ENCODE measurements around the gene ZNF660. TPM values are rescaled to one million over a fixed set of nuclear protein-coding genes. Genes with fewer than 3 reads are reported as not detected.

ZNF660 gene
- total RNA-seq, 4 donors from 2014 or later, result 2.8 to 9.2 (median 5.4) TPM

DNA sequence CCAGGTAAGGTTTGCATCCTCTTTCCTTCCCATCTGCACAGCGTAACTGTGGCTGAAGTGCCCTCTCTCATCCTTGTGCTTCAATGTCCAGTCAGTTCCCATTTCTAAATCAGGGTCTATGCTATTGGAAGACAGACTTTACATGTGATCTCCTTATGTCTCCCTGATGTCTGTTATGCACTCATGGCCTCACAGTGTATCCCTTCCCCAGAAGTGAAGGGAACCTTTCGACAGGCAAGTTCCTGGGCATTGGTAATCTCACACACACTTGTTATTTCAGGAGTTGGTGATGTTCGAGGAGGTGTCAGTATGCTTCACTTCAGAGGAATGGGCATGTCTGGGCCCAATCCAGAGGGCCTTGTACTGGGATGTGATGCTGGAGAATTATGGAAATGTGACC lies 47.4 kb downstream of the ZNF660 start:
- Histone ChIP-seq H3K4me1 (peaks cover 0 to 3% of the 10 kb centered on the region in 2 donors), H3K27me3 (no peaks in the 10 kb centered on the region), H3K27ac (no peak overlapping the region), H3K9me3 (no peaks in the 10 kb centered on the region), H3K4me3 (replicated peaks in 1 of 3) (no peak overlapping the region), H3K36me3 (peaks cover 25 to 38% of the 10 kb centered on the region in 2 donors)
- no peak for DNase-seq
- WGBS, 2 donors, result 97 to 98% methylated on average over 3 of the region's 3 CpGs
- no peak for TF ChIP-seq POLR2A (IDR thresholded peaks at IDR 0.05)
- TF ChIP-seq CTCF (IDR thresholded peaks at IDR 0.05), result no peak
- intact Hi-C loops (cut with DNase I), result no loop called here

DNA sequence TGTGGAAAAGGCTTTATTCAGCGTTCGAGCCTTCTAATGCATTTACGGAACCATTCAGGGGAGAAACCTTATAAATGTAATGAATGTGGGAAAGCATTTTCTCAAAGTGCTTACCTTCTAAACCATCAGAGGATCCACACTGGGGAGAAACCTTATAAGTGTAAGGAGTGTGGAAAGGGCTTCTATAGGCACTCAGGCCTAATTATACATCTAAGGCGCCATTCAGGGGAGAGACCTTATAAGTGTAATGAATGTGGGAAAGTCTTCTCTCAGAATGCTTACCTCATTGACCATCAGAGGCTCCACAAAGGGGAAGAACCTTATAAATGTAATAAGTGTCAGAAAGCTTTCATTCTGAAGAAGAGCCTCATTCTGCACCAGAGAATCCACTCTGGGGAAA lies 57.6 kb downstream of the ZNF660 start:
- Histone ChIP-seq H3K27ac (no peak overlapping the region), H3K4me3 (replicated peaks in 1 of 3) (no peak overlapping the region), H3K27me3 (no peaks in the 10 kb centered on the region), H3K9me3 (no peaks in the 10 kb centered on the region), H3K36me3 (peaks cover 31% of the 10 kb centered on the region in 2 donors), H3K4me1 (no peaks in the 10 kb centered on the region)
- no peak for DNase-seq
- intact Hi-C loops (cut with DNase I), result no loop called here
- WGBS, 2 donors, result 98% methylated on average over 4 of the region's 4 CpGs
- TF ChIP-seq POLR2A (IDR thresholded peaks at IDR 0.05) (no peak), CTCF (IDR thresholded peaks at IDR 0.05) (no peak)

DNA sequence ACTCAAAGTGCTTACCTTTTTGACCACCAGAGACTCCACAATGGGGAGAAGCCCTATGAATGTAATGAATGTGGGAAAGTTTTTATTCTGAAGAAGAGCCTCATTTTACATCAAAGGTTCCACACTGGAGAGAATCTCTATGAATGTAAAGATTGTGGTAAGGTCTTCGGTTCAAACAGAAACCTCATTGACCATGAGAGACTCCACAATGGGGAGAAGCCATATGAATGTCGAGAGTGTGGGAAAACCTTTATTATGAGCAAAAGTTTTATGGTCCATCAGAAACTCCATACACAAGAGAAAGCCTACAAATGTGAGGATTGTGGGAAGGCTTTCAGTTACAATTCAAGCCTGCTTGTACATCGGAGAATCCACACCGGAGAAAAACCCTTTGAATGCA lies 58.3 kb downstream of the ZNF660 start:
- H3K9me3 ChIP-seq, result no peaks in the 10 kb centered on the region
- no peaks in the 10 kb centered on the region for H3K4me1 ChIP-seq
- WGBS, 2 donors, result 96% methylated on average over 4 of the region's 4 CpGs
- TF ChIP-seq POLR2A (IDR thresholded peaks at IDR 0.05) (no peak), CTCF (IDR thresholded peaks at IDR 0.05) (no peak)
- H3K27ac ChIP-seq, result no peak overlapping the region
- H3K36me3 ChIP-seq, result peaks cover 31% of the 10 kb centered on the region in 2 donors
- DNase-seq, result no peak
- intact Hi-C loops (cut with DNase I), result no loop called here
- H3K27me3 ChIP-seq, result no peaks in the 10 kb centered on the region
- no peak overlapping the region for H3K4me3 ChIP-seq (replicated peaks in 1 of 3)

DNA sequence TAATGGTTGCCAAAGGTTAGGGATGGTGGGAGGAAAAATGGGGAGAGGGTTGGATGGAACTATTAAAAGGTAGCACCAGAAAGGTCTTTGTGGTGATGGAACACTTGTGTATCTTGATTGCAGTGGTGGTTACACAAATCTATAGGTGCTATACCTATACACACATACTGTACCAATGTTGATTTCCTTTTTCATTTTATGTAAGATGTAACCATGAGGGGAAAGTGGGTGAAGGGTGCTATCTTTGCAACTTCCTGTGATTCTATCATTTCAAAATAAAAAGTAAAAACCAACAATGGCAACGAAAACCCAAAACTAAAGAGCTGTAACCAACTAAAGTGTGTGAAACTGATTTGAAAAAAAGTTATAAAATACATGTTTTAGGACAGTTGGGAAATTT lies 63.0 kb downstream of the ZNF660 start:
- Histone ChIP-seq H3K27me3 (no peaks in the 10 kb centered on the region), H3K9me3 (no peaks in the 10 kb centered on the region), H3K4me1 (peaks cover 3 to 6% of the 10 kb centered on the region in 2 donors), H3K4me3 (replicated peaks in 1 of 3) (no peak overlapping the region), H3K27ac (no peak overlapping the region), H3K36me3 (peaks cover 13 to 14% of the 10 kb centered on the region in 2 donors)
- TF ChIP-seq POLR2A (IDR thresholded peaks at IDR 0.05), result no peak
- no peak for TF ChIP-seq CTCF (IDR thresholded peaks at IDR 0.05)
- 91 to 94% methylated on average over 1 of the region's 1 CpG for WGBS, 2 donors
- DNase-seq, result no peak
- intact Hi-C loops (cut with DNase I), result no loop called here

DNA sequence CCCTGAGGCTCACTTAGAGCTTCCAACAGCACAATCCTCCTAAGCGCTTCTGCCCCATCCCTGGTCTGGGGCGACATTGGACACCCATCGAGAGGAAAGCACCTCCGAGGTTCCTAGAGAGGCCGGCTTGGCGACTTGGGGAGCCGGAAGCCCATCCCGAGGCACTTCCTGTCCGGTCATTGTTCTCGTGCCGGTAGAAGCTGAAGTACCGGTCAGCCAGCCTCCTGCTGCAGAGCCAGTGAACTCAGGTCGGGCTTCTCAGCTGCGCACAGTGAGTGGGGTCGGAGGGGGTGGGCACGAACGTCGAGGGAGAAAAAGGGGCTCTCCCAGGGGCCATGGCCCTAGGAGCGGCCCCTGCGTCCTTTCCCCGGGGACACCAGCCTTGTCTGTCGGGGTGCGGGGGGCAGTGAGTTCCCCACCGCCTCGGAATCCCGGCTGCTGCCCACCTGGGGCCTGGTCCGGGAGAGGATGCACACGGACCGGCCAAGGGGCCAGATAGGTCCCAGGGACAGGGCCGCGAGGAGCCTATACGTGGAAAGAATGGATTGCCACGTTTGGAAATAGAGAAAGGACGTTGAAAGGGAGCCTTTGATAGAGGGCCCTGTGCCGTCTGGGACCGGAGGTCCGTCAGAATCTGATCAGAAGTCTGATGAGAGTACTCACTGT lies 63.9 kb downstream of the ZNF660 start, which contains the start of gene ZNF35:
Gene ZNF35 (plus strand): TSS at position 169 of the 666 bp plus-strand sequence. CDS start 2,336 bp downstream, outside the sequence.
- Histone ChIP-seq H3K4me3 (replicated peaks in 1 of 3) (peak within 1 kb of the TSS; percentile 27 to 69 (median 36)), H3K27me3 (no peaks in the 10 kb centered on the region), H3K36me3 (peaks cover 16 to 17% of the 10 kb centered on the region in 2 donors), H3K9me3 (no peaks in the 10 kb centered on the region), H3K27ac (peak within 1 kb of the TSS in 2 of 3 donors; percentile 22 to 65), H3K4me1 (peaks cover 3 to 6% of the 10 kb centered on the region in 2 donors)
- peak; percentile 72 to 75 for DNase-seq
- TF ChIP-seq CTCF (IDR thresholded peaks at IDR 0.05), result no peak
- no peak for TF ChIP-seq POLR2A (IDR thresholded peaks at IDR 0.05)
- intact Hi-C loops (cut with DNase I), result no loop called here
- WGBS, 2 donors, result 1 to 2% methylated on average over 27 to 37 of the region's 37 CpGs
